Measurements from ENCODE around the gene HCRTR1.

HCRTR1 gene

GRCh38 chr1:31607360-31607759 is 10.1 kb upstream of the HCRTR1 start:
- H3K79me2 ChIP-seq (ENCODE audit: insufficient read depth, low read length), result no peaks in the 10 kb centered on the region
- no peak overlapping the region for H2AFZ ChIP-seq (ENCODE audit: low read length)
- H3K4me3 ChIP-seq (ENCODE audit: low read length, poor library complexity, severe bottlenecking), result no peak overlapping the region
- no peaks in the 10 kb centered on the region for H3K9me2 ChIP-seq (replicated peaks; ENCODE audit: low read depth, low read length)
- TF ChIP-seq CTCF (conservative IDR thresholded peaks at IDR 0.05; ENCODE audit: low read length) (no peak), EZH2phosphoT487 (IDR thresholded peaks at IDR 0.05; ENCODE audit: borderline replicate concordance) (no peak)
- H3K4me2 ChIP-seq (ENCODE audit: low read depth, low read length, poor library complexity, severe bottlenecking), result no peak overlapping the region
- H4K20me1 ChIP-seq (ENCODE audit: insufficient read depth, low read length, poor library complexity, severe bottlenecking), result no peaks in the 10 kb centered on the region
- H3K36me3 ChIP-seq (ENCODE audit: insufficient read depth, low read length), result no peaks in the 10 kb centered on the region
- no peaks in the 10 kb centered on the region for H3K9me3 ChIP-seq (ENCODE audit: insufficient read depth, low read depth, low read length)
- H3K27me3 ChIP-seq (ENCODE audit: insufficient read depth, low read length, poor library complexity, severe bottlenecking), result no peaks in the 10 kb centered on the region
- H3K9ac ChIP-seq (ENCODE audit: low read depth, low read length, poor library complexity, severe bottlenecking), result no peak overlapping the region
- no peaks in the 10 kb centered on the region for H3K4me1 ChIP-seq (ENCODE audit: insufficient read depth, low read length, poor library complexity, severe bottlenecking)
- H3F3A ChIP-seq (ENCODE audit: low read depth), result no peaks in the 10 kb centered on the region

DNA sequence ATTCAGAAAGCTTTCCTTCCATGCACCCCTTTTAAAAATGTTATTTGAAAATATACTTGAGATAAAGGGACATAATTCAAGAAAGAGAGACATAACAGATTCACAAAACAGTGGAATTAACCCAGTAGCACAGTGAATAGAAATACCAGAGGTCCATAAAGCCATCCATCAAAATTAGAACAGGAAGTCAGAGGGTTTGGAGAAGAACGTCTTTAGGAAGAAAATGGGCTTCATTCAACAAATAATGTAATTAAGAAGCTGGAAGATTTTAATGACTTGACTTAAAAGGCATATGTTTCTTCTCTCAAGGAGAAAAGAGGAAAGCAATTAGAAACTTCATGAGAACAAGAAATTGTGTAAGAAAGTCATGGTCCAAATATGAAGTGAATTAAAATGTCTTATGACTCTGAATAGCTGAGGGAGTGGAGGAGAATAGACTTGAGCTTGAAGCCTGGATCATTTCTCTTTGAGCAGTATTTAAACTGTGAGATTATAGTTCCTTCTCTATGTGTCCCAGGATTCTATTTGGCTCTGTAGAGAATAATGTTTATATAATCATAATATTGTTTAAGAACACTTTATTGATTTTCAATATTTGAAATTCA is 7.9 kb upstream of the HCRTR1 start:
- Histone ChIP-seq H3K27me3 (ENCODE audit: insufficient read depth, low read length, poor library complexity, severe bottlenecking) (no peaks in the 10 kb centered on the region), H3K4me3 (ENCODE audit: low read length, poor library complexity, severe bottlenecking) (no peak overlapping the region), H4K20me1 (ENCODE audit: insufficient read depth, low read length, poor library complexity, severe bottlenecking) (no peaks in the 10 kb centered on the region), H3K9me2 (replicated peaks; ENCODE audit: low read depth, low read length) (no peaks in the 10 kb centered on the region), H3K4me2 (ENCODE audit: low read depth, low read length, poor library complexity, severe bottlenecking) (no peak overlapping the region), H3F3A (ENCODE audit: low read depth) (no peaks in the 10 kb centered on the region), H2AFZ (ENCODE audit: low read length) (no peak overlapping the region), H3K9ac (ENCODE audit: low read depth, low read length, poor library complexity, severe bottlenecking) (no peak overlapping the region), H3K79me2 (ENCODE audit: insufficient read depth, low read length) (no peaks in the 10 kb centered on the region), H3K9me3 (ENCODE audit: insufficient read depth, low read depth, low read length) (no peaks in the 10 kb centered on the region), H3K4me1 (ENCODE audit: insufficient read depth, low read length, poor library complexity, severe bottlenecking) (no peaks in the 10 kb centered on the region), H3K36me3 (ENCODE audit: insufficient read depth, low read length) (no peaks in the 10 kb centered on the region)
- TF ChIP-seq CTCF (conservative IDR thresholded peaks at IDR 0.05; ENCODE audit: low read length), result no peak
- TF ChIP-seq EZH2phosphoT487 (IDR thresholded peaks at IDR 0.05; ENCODE audit: borderline replicate concordance), result no peak

DNA sequence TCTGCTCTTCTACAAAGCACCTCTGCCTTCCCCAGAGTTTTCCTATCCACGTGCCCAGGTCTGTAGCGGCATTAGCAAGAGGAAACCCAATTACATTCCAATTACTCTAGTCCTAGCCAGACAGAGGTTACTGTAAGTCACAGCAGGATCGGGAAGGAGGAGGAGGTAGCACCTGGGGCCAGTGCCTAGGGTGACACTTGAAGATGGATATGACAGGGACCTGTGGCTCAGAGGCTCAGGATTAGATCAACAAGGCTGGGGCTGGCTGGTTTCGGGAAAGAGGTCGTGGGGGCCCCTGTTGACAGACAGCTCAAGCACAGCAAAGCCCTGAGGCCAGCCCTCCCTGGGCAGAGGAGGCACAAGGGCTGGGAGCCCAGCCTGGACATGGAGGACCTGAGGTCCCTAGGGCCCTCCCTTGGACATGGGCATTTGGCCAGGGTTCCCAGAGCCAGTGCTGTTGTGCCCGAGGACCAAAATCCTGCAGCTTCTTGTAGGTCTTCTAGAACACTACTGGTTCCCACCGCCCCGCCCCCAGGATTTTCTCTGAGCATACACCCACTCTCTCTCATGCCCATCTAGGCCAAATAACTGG is 3.0 kb upstream of the HCRTR1 start:
- no peak overlapping the region for H2AFZ ChIP-seq (ENCODE audit: low read length)
- H3K4me2 ChIP-seq (ENCODE audit: low read depth, low read length, poor library complexity, severe bottlenecking), result no peak overlapping the region
- no peaks in the 10 kb centered on the region for H3K27me3 ChIP-seq (ENCODE audit: insufficient read depth, low read length, poor library complexity, severe bottlenecking)
- no peaks in the 10 kb centered on the region for H3K79me2 ChIP-seq (ENCODE audit: insufficient read depth, low read length)
- no peaks in the 10 kb centered on the region for H4K20me1 ChIP-seq (ENCODE audit: insufficient read depth, low read length, poor library complexity, severe bottlenecking)
- H3F3A ChIP-seq (ENCODE audit: low read depth), result no peaks in the 10 kb centered on the region
- H3K4me1 ChIP-seq (ENCODE audit: insufficient read depth, low read length, poor library complexity, severe bottlenecking), result no peaks in the 10 kb centered on the region
- TF ChIP-seq CTCF (conservative IDR thresholded peaks at IDR 0.05; ENCODE audit: low read length), result no peak
- TF ChIP-seq EZH2phosphoT487 (IDR thresholded peaks at IDR 0.05; ENCODE audit: borderline replicate concordance), result no peak
- no peaks in the 10 kb centered on the region for H3K36me3 ChIP-seq (ENCODE audit: insufficient read depth, low read length)
- no peak overlapping the region for H3K9ac ChIP-seq (ENCODE audit: low read depth, low read length, poor library complexity, severe bottlenecking)
- no peaks in the 10 kb centered on the region for H3K9me3 ChIP-seq (ENCODE audit: insufficient read depth, low read depth, low read length)
- no peak overlapping the region for H3K4me3 ChIP-seq (ENCODE audit: low read length, poor library complexity, severe bottlenecking)
- no peaks in the 10 kb centered on the region for H3K9me2 ChIP-seq (replicated peaks; ENCODE audit: low read depth, low read length)
